ENCODE measurements around the gene IFT57.

GRCh38 chr3:108133048-108133369 lies 89.2 kb downstream of the IFT57 start:
- TF ChIP-seq NR2F1 (conservative IDR thresholded peaks at IDR 0.05) (no peak), SREBF2 (IDR thresholded peaks at IDR 0.05; ENCODE audit: low read length) (no peak), CTCF (IDR thresholded peaks at IDR 0.05 in 2 of 3, conservative IDR thresholded peaks at IDR 0.05 in 1 of 3; ENCODE audit: control insufficient read depth in 2 of 3, extremely low read depth in 1 of 3, insufficient read depth in 1 of 3, low read depth in 3 of 3, low read length in 3 of 3) (no peak), RCOR1 (conservative IDR thresholded peaks at IDR 0.05; ENCODE audit: low read depth, low read length) (no peak), EP300 (IDR thresholded peaks at IDR 0.05; ENCODE audit: borderline replicate concordance in 1 of 2, control insufficient read depth in 1 of 2, low read depth in 2 of 2, low read length in 2 of 2) (no peak), POLR2AphosphoS5 (IDR thresholded peaks at IDR 0.05; ENCODE audit: low read length) (no peak), POU2F2 (IDR thresholded peaks at IDR 0.05; ENCODE audit: borderline replicate concordance, low read depth, low read length) (no peak), BCLAF1 (IDR thresholded peaks at IDR 0.05) (no peak)
